KBM-7 (cell line): ENCODE results near the gene RNASE2.
"Not testable (repeated sequence)": the region's sequence is repeated elsewhere in the genome, so short reads cannot be mapped to it uniquely, and the experiment has no call there.

ENCODE experiments used
- DNase-seq: peaks from one replicate; pipeline ENCODE4 v3.0.0-alpha.2; 2015
- in situ Hi-C: fragments of 300-500 bp; cut with MboI; formaldehyde crosslinking; loops from 2 replicates; pipeline ENCODE4 v1.14.3; 2020; ENCODE audit warnings: low sequenced_read_pairs, low pct_unique_long_range_greater_than_20kb, mixed read lengths

RNASE2 gene

GRCh38 chr14:20954736-20955537 lies at the start of gene RNASE2:
Gene RNASE2 (plus strand): TSS chr14:20955487. CDS start chr14:20955772, 285 bp downstream.
- DNase-seq, result peak; percentile 55
- in situ Hi-C loops, result not testable (repeated sequence)

DNA sequence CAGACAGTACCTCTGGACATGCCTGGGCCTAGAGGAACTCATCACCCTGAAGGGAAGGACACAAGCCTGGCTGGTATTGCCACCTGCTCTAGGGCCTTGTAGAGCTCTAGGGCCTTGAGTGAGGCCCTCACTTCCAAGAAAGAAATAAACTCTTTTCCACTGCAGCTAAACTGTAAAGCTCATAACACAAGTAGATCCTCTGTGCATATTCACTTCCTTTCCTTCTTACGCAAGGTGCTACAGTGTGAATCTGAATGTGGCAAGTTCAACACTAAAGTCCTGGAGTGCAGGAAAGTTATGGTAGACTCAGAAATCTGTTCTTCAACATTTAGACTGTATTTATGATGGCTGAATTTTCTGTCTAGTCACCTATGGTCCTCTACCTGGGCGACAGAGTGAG lies 49.6 kb upstream of the RNASE2 start:
- no peak for DNase-seq
- in situ Hi-C loops, result no loop called here

- DNase-seq, result no peak
- in situ Hi-C loops, result no loop called here
Measured at GRCh38 chr14:20907214-20907613, 48.1 kb upstream of the RNASE2 start.

DNA sequence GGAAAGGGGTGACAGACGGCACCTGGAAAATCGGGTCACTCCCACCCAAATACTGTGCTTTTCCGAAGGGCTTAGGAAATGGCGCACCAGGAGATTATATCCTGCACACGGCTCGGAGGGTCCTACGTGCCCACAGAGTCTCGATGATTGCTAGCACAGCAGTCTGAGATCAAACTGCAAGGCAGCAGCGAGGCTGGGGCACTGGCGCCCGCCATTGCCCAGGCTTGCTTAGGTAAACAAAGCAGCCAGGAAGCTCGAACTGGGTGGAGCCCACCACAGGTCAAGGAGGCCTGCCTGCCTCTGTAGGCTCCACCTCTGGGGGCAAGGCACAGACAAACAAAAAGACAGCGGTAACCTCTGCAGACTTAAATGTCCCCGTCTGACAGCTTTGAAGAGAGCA lies 44.5 kb upstream of the RNASE2 start:
- DNase-seq, in situ Hi-C loops: not testable (repeated sequence)

DNA sequence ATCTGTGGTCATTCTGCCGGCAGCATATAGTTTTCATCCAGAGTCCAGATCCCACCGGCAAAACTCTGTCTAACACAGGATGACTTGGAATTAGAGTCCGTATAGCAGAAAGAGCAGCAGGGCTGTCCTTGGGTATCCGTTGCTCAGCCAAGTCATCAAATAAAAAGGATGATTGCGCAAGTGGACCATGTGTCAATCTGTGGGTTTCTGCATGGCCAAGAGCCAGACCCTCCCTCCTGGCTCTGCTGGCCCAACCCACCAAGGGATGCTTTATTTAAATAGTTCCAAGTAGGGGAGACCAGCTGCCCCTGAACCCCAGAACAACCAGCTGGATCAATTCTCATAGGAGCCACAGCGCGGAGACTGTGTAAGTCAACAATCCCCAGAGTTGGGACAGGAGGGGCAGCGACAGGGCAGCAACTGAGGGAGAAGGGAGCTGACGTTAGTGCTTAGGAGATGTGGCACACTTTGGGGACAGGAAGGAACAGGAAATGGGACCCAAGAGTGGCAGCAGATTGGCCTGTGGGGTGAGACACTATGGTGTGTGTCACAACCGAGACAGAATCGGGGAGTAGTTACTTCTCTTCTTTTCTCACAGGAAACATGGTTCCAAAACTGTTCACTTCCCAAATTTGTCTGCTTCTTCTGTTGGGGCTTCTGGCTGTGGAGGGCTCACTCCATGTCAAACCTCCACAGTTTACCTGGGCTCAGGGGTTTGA lies 36.1 kb upstream of the RNASE2 start:
- peak; percentile 61 for DNase-seq
- in situ Hi-C loops, result not testable (repeated sequence)

DNA sequence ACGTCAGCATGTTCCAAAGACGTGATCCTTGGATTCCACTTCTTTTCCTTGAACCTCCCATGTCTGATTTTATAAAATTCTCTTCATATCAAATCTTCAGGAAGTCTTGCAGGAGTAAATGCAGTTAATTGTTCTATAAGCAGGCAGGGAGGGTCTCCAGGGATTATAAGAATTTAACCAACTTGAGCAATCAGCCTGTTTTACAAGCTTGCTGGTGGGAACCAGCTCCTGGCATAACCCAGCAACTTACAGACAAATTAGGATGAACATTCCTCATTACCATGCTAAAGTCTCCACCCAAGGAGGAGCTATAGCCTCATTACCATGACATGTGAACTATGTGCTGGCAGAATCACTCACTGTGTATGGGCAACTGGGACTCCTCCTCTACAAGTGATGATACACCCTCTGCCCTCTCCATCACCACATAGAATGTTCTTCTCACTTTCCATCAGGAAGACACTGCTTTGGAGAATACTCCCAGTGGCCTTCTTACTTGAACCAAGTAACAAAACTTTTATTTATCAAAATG lies 31.5 kb upstream of the RNASE2 start:
- DNase-seq, in situ Hi-C loops: not testable (repeated sequence)

DNA sequence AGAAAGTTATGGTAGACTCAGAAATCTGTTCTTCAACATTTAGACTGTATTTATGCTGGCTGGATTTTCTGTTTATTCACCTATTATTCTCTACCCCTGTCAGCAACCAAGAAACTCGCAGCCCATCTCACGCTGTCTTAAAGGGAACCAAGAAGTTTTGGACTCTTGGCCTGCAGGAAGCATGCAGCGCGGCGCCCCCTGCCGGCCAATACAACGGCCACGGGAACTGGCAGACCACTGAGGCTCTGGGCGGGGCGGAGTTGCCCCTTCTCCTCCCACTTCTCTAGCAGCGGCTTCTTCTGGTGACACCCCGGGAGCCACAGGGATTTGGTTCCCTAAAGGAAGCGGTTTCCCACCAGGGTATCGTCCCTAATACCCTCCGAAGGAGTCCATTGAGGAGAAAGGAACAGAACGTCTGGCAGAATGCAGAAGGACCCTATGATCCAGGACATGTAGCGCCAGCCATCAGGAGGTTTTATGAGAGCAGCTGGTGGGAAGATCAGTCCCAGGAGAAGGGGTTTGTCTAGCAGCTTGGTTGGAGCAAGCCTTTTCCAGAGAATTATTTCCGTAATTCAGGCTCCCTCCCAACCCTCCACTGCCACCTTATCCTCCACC lies 21.0 kb upstream of the RNASE2 start:
- in situ Hi-C loops, result no loop called here
- DNase-seq, result no peak

DNA sequence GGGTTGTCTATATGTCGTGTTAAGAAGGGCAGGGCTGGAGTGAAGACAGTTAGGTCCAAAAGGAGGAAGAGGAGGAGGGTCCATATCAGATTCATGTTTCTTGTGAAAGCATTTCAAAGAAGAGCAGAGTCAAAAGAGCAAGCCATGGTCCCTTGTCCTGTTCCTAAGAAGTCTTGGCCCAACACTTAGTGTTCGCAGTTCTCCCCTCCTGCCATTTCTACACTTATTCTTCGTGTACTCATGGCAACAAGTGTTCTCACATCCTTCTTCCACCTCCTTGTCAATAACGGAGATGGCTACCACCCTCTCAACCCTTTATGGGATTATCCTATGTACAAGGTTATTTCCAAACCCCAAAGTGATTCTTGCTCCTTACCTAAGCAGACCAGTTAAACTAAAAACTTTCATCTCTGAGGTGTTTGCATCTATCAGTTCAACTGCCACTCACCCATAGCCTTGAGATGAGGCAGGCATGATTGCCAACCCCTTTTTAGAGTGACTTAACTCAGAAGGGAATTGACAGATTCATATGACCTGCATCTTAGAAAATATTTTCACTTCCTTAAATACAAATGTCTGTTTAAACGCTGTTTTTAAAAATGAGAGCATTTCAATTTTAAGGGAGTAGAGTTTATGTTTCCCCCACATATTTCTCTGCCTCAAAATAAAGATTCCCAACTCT lies 19.8 kb upstream of the RNASE2 start:
- in situ Hi-C loops, result no loop called here

GRCh38 chr14:20945146-20945545 lies 10.1 kb upstream of the RNASE2 start:
- peak; percentile 64 for DNase-seq
- in situ Hi-C loops, result not testable (repeated sequence)

More for the DNA sequence above, 19.8 kb upstream of the RNASE2 start:
- DNase-seq, result no peak

GRCh38 chr14:20946707-20947106 lies 8.6 kb upstream of the RNASE2 start:
- in situ Hi-C loops, DNase-seq: not testable (repeated sequence)

DNA sequence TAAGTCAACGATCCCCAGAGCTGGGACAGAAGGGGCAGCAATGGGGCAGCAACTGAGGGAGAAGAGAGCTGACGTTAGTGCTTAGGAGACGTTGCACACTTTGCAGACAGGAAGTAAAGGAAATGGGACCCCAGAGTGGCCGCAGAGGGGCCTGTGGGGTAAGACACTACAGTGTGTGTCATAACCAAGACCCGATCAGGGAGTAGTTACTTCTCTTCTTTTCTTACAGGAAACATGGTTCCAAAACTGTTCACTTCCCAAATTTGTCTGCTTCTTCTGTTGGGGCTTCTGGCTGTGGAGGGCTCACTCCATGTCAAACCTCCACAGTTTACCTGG lies 219 bp downstream of the RNASE2 start:
- DNase-seq, in situ Hi-C loops: not testable (repeated sequence)

- in situ Hi-C loops, result no loop called here
- DNase-seq, result no peak
Measured at GRCh38 chr14:20956376-20956976, 1.2 kb downstream of the RNASE2 start.

DNA sequence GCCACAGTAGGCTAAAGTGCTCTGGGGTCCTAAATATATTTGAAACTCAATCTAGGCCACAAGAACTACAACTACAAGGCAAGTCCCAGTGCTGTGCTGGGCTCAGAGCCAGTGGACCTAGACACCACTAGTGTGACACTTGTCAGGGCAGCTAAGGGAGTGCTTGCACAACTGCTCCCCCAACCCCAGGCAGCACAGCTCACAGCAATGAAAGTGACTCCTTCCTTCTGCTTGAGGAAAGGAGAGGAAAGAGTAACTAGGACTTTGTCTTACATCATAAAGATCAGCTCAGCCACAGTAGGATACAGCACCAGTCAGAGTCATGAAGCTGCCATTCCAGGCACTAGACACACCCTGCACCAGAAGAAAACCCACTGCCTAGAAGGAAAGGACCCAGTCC lies 3.7 kb downstream of the RNASE2 start:
- in situ Hi-C loops, DNase-seq: not testable (repeated sequence)

DNA sequence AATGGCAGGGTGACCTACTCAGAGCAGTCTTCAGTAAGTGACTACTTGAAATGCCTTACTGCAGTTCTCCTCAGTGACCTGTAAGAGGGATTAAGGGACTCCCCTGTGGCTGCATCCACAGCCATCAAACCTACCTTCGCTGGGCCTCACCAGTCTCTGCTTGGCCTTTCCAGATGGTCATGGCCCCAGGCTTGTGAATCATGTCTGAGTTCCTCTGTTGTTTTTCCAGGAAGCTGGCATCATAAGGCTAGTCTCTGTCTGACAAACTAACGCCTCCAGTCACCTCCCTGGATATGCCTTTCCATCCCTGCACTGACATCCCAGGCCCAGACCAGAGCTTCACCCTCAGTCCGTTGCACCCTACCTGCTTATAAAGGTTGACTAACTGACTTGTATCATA lies 14.0 kb downstream of the RNASE2 start:
- in situ Hi-C loops, result no loop called here

GRCh38 chr14:20970647-20970982 lies 15.3 kb downstream of the RNASE2 start:
- in situ Hi-C loops, result no loop called here
- no peak for DNase-seq

More for the DNA sequence above, 14.0 kb downstream of the RNASE2 start:
- DNase-seq, result no peak

DNA sequence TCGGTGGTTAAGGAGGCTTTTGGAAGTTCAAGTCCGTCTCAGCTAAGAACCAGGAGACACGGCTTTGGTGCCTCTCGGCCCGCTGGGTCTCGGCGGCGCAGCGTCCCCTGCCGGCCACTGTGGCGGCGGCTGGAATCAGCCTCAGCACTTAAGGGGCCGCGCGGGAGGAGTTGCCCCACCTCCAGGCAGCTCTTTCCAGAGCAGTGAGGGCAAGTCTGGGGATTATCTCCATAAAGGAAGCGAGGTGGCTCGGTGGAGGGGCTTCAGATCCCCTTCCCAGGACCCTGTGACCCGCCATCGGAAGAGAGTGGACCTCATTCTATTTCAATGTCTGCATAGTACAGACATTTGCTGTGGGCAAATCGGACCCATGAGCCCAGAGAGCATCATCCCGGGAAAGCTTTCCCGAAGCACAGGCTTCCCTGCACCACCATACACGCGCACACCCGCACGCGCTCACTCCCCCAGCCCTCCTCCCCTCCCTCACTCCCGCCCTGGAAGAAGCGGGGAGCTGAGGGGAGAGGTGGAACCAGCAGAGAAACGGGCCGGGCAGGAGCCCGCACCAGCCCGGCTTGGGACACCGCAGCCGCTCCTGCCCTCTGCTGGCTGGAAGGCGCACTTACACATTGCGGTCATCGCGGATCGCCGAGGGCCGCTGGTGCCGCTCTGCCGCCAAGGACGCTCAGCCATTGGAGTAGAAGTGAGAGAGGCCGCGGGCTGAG lies 15.9 kb downstream of the RNASE2 start:
- in situ Hi-C loops, result no loop called here

DNA sequence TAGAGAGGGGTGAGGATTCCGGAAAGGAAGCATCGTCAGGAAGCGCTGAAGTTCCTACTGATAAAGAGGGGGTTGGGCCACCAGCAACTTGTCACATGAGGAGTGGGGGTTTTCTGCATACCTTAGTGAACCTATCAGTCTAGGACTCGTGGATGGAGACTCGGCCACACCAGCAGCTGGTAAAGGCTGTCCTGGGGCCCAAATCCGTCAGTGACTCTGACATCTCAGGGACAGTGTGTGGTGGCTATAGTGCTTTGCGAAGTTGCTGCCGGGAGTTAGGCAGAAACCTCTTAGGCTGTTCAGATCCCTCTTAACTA lies 16.4 kb downstream of the RNASE2 start:
- in situ Hi-C loops, result no loop called here
- DNase-seq, result no peak

More for the DNA sequence above, 15.9 kb downstream of the RNASE2 start:
- DNase-seq, result peak; percentile 91

- in situ Hi-C loops, result no loop called here
- DNase-seq, result no peak
Measured at GRCh38 chr14:20973501-20973900, 18.2 kb downstream of the RNASE2 start.

DNA sequence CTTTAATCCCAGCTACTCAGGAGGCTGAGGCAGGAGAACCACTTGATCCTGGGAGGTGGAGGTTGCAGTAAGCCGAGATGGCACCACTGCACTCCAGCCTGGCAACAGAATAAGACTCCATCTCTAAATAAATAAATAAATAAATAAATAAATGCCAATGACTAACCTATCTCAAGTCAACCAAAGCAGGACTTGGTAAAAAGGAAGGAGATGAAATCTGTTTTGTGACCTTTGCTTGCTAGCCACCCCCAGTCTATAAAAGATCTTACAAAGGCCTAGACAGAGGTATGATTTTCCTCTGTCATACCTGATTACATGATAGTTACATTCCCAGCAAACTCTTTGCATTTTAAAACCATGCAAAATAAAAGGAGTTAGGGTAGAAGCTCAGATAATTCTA lies 21.0 kb downstream of the RNASE2 start:
- DNase-seq, result no peak
- in situ Hi-C loops, result no loop called here
